Mucosa of descending colon (tissue), 3 donors: ENCODE measurements around the gene KAZN. TPM values are rescaled to one million over a fixed set of nuclear protein-coding genes. Genes with fewer than 3 reads are reported as not detected.

Experiments used
- ATAC-seq: fragments of 200-7000 bp; cut with Tn5 transposase; one replicate; pipeline ENCODE4 v1.9.1; 2020; ENCODE audit warnings: mild to moderate bottlenecking, moderate library complexity
- DNase-seq, 3 donors: peaks; one replicate each; pipeline ENCODE4 v3.0.0-alpha.2; 2020
- H3K36me3 ChIP-seq: fragments of 200-600 bp; one replicate; pipeline ENCODE4 v1.8.0; 2021; ENCODE audit warnings: low read depth, mild to moderate bottlenecking
- H3K4me1 ChIP-seq: fragments of 200-600 bp; one replicate; pipeline ENCODE4 v1.8.0; 2021; ENCODE audit warnings: low read depth, mild to moderate bottlenecking
- H3K4me3 ChIP-seq: fragments of 200-600 bp; one replicate; pipeline ENCODE4 v1.8.0; 2021; ENCODE audit warnings: mild to moderate bottlenecking
- H3K9me3 ChIP-seq: fragments of 200-600 bp; one replicate; pipeline ENCODE4 v1.8.0; 2021; ENCODE audit warnings: mild to moderate bottlenecking
- CTCF ChIP-seq: fragments of 200-600 bp; IDR thresholded peaks from one replicate; pipeline ENCODE4 v1.8.0; 2022; ENCODE audit warnings: antibody characterized with exemption, mild to moderate bottlenecking
- intact Hi-C, 2 donors: fragments of 100-400 bp; cut with DNase I in 1 of 2; cut with micrococcal nuclease in 1 of 2; formaldehyde crosslinking; loops; one replicate each; pipeline versions ENCODE4 v1.11.0 to v1.11.1; 2022; cut with DNase I, micrococcal nuclease
- total RNA-seq, 3 donors: library from RNA; stranded (reverse); fragmentation: NEBNext Ultra II Directional in 2 of 3; extraction: Animal tissue kit (Norgen Biotek cat#: 25700) in 2 of 3; gene quantifications; one replicate each; pipeline versions ENCODE4 v1.2.1 to v1.2.4, GENCODE V29; 2021 to 2023
- donor health status: DM: no; HTN: no; CAD: no; lungs with moderate emphysema.
- donor health status: DM: no; HTN: no; CAD: no.
- donor health status: DM: no; HTN: yes; CAD: no.

Gene KAZN
- total RNA-seq, 3 donors from 2014 or later, result 9.7 to 21.9 (median 15.8) TPM

- intact Hi-C loops, result no loop called here
- H3K4me3 ChIP-seq, result no peak overlapping the region
- H3K36me3 ChIP-seq, result no peaks in the 10 kb centered on the region
- no peak for TF ChIP-seq CTCF
- ATAC-seq, result no peak
- DNase-seq, result no peak
- no peaks in the 10 kb centered on the region for H3K9me3 ChIP-seq
- H3K4me1 ChIP-seq, result no peaks in the 10 kb centered on the region
Observed at GRCh38 chr1:14877224-14877623, 278.7 kb downstream of the KAZN start.

GRCh38 chr1:14878124-14878523 is 279.6 kb downstream of the KAZN start:
- H3K36me3 ChIP-seq, result no peaks in the 10 kb centered on the region
- H3K4me3 ChIP-seq, result no peak overlapping the region
- intact Hi-C loops, result no loop called here
- H3K9me3 ChIP-seq, result no peaks in the 10 kb centered on the region
- no peak for DNase-seq
- TF ChIP-seq CTCF, result no peak
- no peak for ATAC-seq
- no peaks in the 10 kb centered on the region for H3K4me1 ChIP-seq

DNA sequence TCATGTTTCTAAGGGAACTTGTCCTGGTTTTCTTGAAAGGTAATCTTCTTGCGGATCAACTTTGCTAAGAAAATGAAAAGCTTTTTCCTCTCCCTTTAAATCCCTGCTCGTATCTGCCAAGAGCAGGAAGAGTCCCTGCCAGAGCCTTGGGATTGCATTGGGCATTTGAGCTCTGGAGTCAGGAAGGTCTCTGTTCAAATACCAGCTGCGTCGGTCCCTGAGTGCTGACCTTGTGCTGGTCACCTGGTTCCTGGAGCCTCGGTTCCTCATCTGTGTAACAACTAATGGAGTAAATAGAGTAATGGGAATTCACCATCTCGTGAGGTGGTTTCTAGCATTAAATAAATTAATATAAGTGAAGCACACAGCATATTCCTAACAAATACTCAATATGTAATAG is 280.5 kb downstream of the KAZN start:
- ATAC-seq, result no peak
- no peak for TF ChIP-seq CTCF

DNA sequence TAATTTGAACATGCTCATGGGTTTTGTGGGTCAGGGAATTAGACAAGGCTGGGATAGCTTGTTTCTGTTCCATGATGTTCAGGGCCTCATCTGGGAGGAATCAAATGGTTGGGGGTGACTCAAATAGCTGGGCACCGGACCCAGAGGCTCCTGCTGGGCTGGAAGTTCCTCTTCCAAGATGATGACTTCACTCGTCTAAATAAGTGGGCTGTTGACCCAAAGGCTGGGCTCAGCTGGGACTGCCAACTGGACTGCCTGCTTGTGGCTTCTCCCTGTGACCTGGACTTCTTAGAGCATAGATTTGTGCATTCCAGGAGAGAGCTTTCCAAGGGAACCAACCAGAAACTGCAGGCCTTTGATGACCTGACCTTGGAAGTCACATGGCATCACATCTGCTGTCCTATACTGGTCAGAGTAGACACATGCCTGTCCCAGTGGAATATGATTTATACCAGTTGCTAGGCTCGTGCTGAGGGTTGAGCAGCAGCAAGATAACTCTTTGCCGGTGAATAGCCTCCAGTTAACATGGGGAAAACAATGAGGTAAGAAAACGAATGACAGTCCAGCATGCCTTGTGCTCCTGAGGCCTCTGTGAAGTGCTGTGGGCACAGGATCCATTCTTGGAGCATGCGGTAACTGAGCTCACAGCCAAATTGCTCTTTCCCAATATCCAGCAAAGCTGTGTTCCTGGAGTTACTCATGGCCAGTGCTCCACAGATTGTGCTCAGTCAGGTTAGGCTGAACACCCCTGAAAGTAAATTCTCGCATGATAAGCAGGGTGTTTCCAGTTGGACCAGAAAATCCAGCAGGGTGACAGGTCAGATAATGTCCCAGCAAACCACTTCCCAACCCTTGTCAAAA is 282.2 kb downstream of the KAZN start:
- no peak for TF ChIP-seq CTCF
- DNase-seq (peak in 1 of 3 donors; percentile 9), ATAC-seq (peak; percentile 27)
- intact Hi-C loops, result no loop called here
- Histone ChIP-seq H3K9me3 (no peaks in the 10 kb centered on the region), H3K4me3 (no peak overlapping the region), H3K4me1 (no peaks in the 10 kb centered on the region), H3K36me3 (no peaks in the 10 kb centered on the region)

More for the DNA sequence above, 280.5 kb downstream of the KAZN start:
- intact Hi-C loops, result no loop called here
- no peak overlapping the region for H3K4me3 ChIP-seq
- no peak for DNase-seq
- no peaks in the 10 kb centered on the region for H3K4me1 ChIP-seq
- no peaks in the 10 kb centered on the region for H3K36me3 ChIP-seq
- H3K9me3 ChIP-seq, result no peaks in the 10 kb centered on the region

GRCh38 chr1:14881775-14882672 is 283.5 kb downstream of the KAZN start:
- ATAC-seq, result peak; percentile 74
- DNase-seq, result no peak
- H3K9me3 ChIP-seq, result no peaks in the 10 kb centered on the region
- TF ChIP-seq CTCF, result no peak
- no peaks in the 10 kb centered on the region for H3K4me1 ChIP-seq
- no peaks in the 10 kb centered on the region for H3K36me3 ChIP-seq
- no peak overlapping the region for H3K4me3 ChIP-seq
- intact Hi-C loops, result no loop called here
